GM19025 (cell line): Measurements from ENCODE around the gene GORASP2.

ENCODE experiments used
- ATAC-seq: cut with Tn5 transposase; IDR thresholded peaks from one replicate; pipeline ENCODE4 v1.9.1; 2021; ENCODE audit warnings: mild to moderate bottlenecking, low read depth, moderate library complexity; ENCODE audit not compliant: unreplicated experiment

Gene GORASP2

DNA sequence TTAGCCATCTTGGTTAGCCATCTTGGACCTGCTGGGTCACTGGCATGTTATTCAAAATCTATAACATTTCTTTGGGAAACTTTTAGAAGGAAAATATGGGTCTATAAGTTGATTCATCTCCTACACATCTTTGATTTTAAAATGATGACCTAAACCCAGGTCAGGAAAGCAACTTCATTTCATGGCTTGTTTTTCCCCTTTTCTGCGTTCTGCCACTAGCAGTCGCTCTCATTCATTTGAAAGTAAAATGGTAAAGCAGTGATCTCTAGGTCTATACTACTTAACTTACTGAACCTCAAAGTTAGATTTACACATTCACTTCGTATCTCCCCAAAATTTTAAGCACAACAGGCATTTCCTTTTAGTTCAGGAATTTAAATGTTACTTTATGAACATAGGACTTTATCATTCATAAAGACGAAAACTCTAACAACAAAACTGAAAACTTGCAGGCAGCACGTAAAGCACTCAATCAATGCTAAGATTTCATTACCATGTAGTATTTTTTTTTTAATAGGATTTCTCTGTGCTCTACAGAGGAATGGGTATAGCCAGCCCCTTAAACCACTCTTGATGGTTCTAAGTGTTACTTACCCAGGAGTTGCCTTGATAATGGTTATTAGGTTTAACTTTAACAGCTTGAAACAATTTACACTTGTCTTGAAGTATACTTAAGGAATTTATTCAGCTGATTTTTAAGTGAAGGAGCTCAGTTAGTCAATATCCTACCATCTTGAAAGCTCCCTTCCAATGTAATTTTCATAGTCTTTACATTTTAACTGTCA lies 62.5 kb downstream of the GORASP2 start:
- ATAC-seq = no peak

DNA sequence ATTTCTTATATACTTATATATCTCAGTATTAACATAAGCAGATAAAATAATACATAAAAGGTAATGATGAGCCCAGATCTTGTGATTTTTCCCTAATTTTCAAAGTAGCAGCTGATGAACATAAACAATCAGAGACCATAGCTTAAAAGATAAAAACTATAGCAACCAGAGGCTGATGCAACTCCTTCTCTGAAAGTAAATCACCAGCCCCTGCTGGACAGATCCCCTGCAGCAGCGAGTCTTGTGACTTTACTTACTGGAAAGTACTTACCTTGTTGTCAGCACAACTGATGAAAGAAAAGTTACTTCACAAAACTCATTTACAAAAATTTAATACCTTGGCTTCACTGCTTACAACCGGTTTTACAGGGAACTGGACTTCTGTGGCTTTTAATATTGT lies 67.3 kb downstream of the GORASP2 start:
- ATAC-seq = no peak

DNA sequence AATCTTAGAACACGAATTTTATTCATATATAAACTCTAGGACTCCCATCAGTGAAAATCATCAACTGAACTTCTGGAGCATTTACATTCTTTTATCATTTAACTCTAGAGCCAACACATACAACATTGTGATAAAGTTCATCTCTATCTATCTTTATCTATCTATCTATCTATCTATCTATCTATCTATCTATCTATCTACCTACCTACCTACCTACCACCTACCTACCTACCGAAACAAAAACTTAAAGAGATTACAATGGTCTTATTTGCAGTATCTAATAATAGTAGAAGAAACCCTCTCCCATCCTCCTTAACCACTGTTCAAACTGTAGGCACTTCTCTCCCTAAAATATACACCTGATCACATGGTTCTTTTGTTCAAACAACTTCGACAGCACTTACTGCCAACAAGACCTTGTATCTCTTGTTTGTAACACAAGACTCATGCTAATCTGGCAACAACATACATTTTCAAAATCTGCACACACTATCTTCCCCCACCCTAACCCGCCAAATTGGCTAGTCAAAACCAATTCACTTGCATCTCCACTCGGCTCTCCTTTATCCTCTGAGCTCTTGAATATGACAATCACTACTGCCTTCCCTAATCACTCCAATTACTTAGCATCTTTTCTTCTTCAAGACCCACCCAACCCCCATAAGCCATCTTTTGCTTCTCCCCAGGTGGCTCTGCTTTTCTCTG lies 69.0 kb downstream of the GORASP2 start:
- no peak for ATAC-seq

DNA sequence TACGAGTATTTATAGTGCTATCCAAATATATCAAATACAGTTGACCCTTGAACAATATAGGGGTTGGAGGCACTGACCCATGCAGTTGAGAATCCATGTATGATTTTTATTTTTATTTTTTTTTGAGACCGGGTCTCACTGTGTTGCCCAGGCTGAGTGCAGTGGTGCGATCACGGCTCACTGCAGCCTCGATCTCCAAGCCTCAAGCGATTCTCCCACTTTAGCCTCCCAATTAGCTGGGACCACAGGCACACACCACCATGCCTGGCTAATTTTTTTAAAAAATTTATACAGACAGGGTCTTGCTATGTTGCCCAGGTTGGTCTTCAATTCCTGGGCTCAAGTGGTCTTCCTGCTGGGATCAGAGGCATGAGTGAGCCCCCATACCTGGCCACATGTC lies 70.6 kb downstream of the GORASP2 start:
- ATAC-seq = no peak

DNA sequence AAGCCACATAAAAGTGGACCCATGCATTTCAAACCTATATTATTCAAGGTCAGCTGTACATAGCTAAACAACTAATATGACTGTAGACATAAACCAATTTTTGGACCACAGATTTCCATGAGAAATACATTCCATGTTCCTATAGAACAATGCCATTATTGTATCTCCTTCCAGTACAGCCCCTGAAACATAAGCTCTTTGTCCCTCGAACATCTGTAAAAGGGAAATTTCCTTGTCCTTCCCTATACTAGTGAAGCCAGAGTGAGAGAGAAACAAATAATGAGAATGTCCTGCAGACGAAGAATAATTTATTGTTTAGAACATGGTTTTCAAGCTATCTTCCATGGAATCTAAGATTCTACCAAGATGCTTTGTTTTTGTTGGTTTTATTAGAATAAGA lies 75.3 kb downstream of the GORASP2 start:
- ATAC-seq = no peak

DNA sequence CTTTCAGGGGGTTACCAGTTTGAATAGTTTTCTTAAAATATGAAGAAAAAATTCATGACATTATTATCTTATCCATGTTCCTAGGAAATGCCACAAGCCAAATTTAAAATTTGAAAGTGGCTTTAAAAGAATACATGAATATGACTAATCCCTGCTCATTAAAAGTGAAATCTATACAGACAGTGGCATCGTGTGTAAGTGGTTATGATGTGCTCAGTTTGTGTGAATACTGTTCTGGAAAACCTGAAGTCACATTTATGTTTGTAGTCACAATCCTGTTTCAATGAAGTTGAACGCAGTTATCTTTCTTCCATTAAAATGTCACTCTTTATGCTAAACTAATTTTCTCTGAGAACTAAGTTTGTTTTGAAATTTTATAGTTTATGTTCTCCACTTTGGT lies 75.8 kb downstream of the GORASP2 start:
- ATAC-seq = no peak

DNA sequence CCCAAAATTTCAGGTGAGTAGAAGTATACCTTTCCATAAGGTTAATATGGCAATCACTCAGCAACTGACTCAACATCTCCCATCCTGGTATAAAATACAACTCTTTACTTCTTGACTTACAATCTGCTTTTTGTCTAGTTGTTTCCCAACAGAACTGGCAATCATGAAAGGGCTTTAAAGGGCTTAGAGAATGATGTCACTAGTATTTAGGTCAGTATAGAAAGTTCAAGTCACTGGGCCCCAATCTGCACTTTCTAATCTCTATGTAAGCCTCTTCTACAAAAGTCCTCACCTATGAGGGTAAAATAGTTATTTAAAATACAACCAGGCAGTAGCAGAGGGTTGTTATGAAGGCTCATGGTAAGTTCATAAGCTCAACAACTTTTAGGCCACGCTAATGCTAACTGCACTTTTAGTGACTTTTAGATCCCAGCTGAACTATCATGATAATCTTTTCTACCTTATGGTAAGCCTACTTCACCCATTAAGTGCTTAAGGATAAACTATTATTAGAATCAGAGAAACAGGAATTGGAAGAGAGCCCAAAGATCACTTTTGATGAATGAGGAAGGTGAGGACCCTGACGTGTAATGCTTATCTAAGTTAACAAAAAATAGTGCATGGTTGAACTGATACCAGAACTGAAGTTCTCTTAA lies 79.6 kb downstream of the GORASP2 start:
- ATAC-seq = no peak

DNA sequence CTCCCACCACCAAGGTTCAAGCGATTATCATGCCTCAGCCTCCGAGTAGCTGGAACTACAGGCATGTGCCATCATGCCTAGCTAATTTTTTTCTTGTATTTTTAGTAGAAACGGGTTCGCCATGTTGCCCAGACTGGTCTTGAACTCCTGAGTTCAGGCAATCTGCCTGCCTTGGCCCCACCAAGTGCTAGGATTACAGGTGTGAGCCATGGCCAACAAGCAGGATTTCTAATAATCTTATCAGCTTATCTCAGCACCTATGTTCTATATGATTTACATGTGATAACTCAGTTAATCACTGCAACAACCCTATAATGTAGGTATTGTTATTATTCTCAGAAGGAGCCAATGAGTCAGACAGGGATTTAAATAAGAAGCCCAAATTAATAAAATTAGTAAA lies 80.3 kb downstream of the GORASP2 start:
- no peak for ATAC-seq

DNA sequence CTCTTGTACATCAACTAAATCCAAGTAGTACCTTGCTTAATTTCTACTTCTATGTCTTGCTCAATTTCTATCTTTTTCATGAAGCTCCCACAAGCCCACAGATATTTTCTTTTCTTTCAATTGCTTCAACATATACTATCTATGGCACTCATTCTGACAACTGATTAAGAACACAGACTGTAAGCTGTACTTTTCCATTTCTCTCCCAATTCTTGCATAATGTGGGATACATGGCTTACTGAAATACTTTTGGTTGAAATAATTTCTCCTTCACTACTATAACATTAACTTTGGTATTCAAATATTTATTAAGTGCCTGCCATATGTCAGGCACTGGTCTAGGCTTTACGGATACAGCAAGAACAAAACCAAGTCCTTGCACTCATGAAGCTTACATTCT lies 84.8 kb downstream of the GORASP2 start:
- no peak for ATAC-seq

DNA sequence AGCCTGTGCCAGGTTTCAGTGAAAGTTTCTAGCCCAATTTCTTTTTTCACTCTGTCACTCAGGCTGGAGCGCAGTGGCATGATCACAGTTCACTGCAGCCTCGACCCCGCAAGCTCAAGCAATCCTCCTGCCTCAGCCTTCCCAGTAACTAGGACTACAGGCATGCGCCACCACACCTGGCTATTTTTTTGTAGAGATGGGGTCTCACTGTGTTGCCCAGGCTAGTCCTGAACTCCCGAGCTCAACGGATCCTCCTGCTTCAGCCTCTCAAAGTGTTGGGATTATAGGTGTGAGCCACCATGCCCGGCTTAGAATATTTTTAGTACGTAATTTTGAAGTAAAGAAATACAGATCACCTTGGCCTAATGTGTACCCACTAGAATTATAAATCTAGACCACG lies 87.1 kb downstream of the GORASP2 start:
- no peak for ATAC-seq
